ENCODE data around the gene ABR.

The ABR gene

GRCh38 chr17:1179818-1180742, at the start of gene ABR:
ABR (minus strand) TSS chr17:1179981; CDS start chr17:1179727, 254 bp downstream.
- DNase-seq (ENCODE audit: low spot score): no peak

DNA sequence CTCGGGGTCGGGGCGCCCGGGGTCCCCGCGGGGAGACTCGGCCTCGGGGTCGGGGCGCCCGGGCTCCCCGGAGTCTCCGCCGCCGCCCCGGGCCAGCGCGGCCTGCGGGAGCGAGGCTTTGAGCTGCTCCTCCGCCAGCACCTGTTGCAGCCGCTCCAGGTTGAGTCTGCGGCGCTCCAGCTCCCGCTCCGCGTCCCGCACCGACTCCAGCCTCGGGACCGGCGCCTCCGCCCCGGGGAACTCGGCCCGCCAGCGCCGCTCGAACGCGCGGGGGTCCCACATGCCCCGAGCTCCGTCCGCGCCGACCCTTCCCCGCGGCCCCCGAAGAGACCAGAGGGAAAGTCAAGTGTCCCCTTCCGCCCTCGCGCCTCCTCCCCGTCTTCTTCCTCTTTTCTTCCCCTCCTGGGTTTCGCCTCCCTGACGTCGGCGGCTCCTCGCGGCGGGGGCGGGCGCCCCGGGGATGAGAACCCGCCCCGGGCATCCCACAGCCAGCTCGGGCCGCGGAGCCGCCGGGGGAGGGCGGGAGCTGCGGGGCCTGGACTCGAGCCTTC, 49.6 kb upstream of the ABR start:
- DNase-seq (ENCODE audit: low spot score): peak; percentile 38

DNA sequence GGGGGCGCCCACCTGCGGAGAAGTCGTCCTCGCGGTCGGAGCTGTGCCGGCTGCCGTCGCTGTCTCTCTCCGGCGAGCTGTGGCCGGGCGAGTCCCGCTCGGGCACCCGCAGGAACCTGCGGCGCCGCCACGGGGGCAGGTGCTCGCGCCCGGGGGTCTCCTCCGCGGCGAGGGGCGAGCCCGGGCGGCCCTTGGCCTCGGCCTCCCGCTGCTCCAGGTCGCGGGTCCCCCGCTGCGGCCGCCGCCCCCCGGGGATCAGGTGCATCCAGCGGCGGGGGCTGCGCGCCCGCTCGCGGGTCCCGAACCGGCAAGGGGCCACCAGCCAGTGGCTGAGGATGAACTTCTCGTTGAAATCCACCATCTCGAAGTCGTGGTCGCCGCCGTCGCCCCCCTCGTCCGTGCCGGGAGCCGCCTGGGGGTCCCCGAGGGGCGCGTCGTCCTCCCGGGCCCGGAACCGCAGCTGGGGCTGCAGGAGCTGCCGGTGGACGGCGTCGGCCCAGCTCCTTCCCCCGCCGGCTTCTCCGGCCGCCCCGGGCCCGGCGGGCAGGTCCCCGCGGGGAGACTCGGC, 49.1 kb upstream of the ABR start:
- DNase-seq (ENCODE audit: low spot score): no peak

DNA sequence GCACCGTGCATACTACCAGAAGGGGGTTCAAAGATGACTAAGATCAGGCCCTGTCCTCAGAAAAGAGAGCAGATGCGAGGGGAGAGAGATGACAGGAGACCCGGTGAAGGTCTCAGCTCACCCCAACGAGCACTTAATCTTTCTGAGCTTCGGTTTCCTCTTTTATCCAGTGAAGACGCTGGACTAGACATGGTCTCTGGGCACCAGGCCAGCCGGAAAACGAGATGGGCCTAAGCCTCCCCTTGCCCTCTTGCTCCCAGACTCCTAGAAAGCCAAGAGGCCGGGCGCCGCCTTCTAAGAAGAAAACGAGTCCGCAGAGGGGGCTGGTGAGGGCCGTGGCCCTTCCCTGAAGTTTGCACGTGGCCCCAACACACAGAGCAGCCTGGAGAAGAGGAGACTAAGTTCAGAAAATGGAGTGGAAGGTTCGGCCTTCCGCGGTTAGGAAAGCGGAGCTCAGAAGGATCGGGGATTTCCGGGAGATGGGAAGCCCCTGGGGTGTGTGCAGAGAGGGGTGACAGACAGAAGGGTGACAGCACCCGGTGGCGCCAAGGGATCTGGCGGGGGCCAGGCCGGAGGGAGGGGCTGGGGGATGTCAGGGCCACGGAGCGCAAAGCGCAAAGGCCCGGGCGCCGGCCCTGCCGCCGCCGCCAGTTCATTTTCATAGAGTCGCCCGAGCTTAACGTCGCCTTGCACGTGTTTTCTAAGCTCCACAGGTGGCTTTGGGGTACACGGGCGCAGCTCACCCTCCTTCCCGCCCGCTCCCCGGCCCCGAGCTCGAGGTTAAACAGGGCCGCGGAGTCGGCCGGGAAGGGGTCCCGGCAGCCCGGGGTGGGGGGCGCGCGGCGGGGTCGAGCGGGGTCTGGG, 48.4 kb upstream of the ABR start:
- DNase-seq (ENCODE audit: low spot score): no peak

DNA sequence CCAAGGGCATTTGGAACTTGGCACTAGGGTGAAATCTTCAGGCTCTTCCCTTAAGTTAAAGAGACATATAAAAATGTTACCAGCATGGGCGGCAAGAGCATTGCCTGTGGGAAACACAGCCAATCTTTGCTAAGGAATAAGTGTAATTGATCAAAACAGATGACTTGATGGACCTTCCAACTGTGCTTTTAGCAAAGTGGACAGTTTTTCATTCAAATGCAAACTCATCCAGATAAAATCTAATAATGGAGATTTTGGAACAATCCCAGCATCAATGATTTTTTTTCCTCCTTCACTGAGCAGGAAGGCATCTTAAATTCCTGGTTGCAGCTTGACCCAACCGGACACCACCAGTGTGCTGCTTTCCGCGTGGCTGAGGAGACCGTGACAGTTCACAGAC, 47.6 kb upstream of the ABR start:
- no peak for DNase-seq (ENCODE audit: low spot score)

DNA sequence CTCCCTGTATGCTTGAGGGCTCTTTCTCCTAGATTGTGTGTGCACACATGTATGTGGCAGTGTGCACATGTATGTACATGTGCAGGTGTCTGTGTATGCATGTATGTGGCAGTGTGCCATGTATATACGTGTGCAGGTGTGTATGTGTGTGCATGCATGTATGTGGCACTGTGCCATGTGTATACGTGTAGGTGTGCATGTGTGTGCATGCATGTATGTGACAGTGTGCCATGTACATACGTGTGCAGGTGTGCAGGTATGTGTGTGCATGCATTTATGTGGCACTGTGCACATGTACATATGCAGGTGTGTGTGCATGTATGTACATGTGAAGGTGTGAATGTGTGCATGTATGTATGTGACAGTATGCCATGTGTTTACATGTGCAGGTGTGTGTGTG, 46.5 kb upstream of the ABR start:
- no peak for DNase-seq (ENCODE audit: low spot score)

- no peak for DNase-seq (ENCODE audit: low spot score)
These were observed 44.5 kb upstream of the ABR start for GRCh38 chr17:1224330-1224729.

- DNase-seq (ENCODE audit: low spot score): no peak
These were observed 43.9 kb upstream of the ABR start for GRCh38 chr17:1223662-1224061.

DNA sequence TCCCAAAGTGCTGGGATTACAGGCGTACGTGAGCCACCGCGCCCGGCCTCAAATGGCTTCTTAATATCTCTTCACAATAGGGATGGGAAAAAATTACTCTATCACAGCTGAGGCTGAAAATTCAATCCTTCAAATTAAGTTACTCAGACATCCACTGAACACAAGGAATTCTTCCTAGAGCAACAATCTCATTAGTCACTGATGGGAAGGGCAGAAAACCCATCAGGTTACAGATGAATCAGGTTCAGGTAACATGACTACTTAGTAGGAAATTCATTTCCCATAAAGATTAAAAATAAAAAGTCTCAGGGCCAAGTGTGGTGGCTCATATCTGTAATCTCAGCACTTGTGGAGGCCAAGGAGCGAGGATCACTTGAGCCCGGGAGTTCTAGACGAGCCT, 42.5 kb upstream of the ABR start:
- no peak for DNase-seq (ENCODE audit: low spot score)

- DNase-seq (ENCODE audit: low spot score): no peak
These were observed 41.4 kb upstream of the ABR start for GRCh38 chr17:1221209-1221608.

DNA sequence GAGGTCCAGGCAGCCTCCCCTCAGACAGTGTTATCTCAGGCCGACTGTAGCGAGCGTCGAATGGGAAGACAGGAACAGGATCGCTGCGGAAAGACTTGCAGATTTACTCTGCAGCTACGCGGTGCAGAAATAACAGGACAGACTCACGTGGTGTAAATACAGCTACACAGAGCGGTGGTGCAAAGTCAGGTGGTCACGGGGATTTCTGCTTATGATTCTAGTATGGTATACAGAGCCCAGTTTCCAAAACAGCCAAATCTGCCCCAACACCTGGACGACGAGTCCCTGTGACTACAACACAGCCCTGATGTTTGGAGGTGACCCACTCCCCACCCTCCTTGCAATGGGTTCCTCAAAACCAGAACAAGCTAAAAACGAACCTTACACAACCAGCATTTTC, 40.6 kb upstream of the ABR start:
- no peak for DNase-seq (ENCODE audit: low spot score)

- DNase-seq (ENCODE audit: low spot score): no peak
These were observed 37.3 kb upstream of the ABR start for GRCh38 chr17:1217089-1217385.

- no peak for DNase-seq (ENCODE audit: low spot score)
These were observed 36.7 kb upstream of the ABR start for GRCh38 chr17:1216217-1217088.

DNA sequence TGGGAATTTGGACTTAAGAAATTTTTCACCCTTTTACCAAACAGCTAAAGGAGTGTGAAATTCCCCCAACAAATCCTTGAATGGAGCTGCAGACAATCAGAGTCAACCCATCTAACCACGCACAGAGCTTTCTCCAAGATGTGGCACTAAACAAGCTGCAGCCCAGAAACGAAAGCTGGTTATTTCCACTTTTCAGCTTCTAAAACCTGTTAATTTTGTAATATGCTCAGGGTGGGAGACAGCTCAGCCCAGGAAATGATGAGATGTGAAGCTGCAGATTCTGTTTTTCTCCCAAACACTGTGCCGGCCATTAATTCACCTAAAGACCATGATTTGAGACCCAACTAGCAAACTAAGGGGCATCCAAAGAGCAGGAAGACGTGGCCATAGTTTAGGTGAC, 33.2 kb upstream of the ABR start:
- DNase-seq (ENCODE audit: low spot score): no peak

DNA sequence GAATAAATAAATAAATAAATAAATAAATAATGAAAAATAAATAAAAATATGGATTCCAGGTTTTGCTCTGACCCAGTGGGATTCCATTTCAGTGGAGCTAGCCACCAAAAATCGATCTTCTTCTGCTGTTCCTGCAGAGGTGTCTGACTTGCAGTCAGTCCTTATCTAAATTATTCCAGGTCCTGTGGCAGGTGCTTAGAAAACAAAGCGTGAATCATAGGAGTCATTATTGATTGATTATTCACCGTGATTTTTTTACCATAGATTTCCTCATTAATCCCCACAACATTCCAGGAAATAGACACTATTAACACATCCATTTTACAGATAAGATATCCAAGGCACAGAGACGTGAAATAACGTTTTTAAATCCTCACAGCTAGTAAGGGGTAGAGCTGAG, 31.5 kb upstream of the ABR start:
- no peak for DNase-seq (ENCODE audit: low spot score)

GRCh38 chr17:1208966-1209365, 29.2 kb upstream of the ABR start:
- DNase-seq (ENCODE audit: low spot score): no peak

GRCh38 chr17:1206026-1206777, 26.4 kb upstream of the ABR start:
- no peak for DNase-seq (ENCODE audit: low spot score)

- DNase-seq (ENCODE audit: low spot score): no peak
These were observed 24.1 kb upstream of the ABR start for GRCh38 chr17:1203967-1204291.

DNA sequence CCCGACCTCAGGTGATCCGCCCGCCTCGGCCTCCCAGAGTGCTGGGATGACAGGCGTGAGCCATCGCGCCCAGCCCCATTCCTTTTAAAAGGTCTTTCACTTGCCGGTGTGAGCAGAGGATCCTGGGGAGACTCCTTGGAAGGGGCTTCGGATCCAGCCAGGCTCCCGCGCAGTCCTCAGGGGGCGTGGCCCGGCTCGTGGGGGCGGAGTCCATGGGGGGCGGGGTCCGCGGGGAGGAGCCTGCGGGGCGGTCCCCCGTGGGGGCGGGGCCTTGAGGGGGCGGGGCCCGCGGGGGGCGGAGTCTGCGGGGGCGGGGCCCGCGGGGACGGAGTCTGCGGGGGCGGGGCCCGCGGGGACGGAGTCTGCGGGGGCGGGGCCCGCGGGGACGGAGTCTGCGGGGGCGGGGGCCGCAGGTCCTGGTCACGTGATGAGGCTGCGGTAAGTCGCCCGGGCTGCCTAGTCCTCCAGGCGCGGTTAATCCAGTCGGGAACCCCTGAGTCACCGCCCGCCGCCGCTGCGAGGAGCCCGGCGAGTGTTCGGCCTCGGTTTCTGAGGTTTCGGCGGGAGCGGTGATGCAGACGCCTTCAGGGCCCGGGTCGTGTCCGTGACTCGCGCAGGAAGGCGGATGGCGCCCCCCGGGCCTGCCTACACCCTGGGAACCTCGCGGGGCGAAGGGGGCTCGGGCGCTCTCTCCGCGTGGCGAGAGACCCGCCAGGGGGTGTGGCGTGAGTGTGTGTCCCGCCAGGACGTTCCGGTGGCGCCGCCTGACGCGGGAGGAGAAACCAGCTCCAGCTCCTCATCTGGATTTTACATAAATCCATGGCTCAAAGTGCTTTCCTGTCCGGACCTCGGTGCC, 23.6 kb upstream of the ABR start:
- DNase-seq (ENCODE audit: low spot score): peak; percentile 82

- DNase-seq (ENCODE audit: low spot score): no peak
These were observed 22.5 kb upstream of the ABR start for GRCh38 chr17:1202291-1202690.

All from hepatic stellate cell (primary cell).